Measurements from ENCODE around the gene CTNNA3. TPM values are rescaled to one million over a fixed set of nuclear protein-coding genes. Genes with fewer than 3 reads are reported as not detected.
A peak's percentile ranks its signal among the peaks of the same experiment; 100 is the strongest.

Gene CTNNA3
- total and polyA plus RNA-seq, 2 of the 4 experiments (the other 2 are of a cell fraction): 0.19 to 0.90 TPM

- ChIA-PET POLR2A (ENCODE audit: unreplicated experiment) (no interaction called here), CTCF (interaction anchor here (1.3 kb wide), 1 partner anchor 15 kb away, joined by 3 read pairs; no protein-coding TSS in a partner anchor)
- in situ Hi-C loops (cut with MboI; ENCODE audit: low sequenced_read_pairs): no loop called here
- H2AFZ ChIP-seq (replicated peaks; ENCODE audit: low read length, poor library complexity): no peak overlapping the region
- H2BK120ac ChIP-seq (ENCODE audit: low read depth, low read length): no peak overlapping the region
- H3K4me2 ChIP-seq (ENCODE audit: low read depth, low read length): no peak overlapping the region
- H2AK5ac ChIP-seq (ENCODE audit: low read depth, low read length): no peak overlapping the region
- H4K8ac ChIP-seq (ENCODE audit: low read depth in 2 of 2, low read length in 2 of 2): no peak overlapping the region
- H3K9me3 ChIP-seq (ENCODE audit: control insufficient read depth, insufficient read depth, low read length): no peaks in the 10 kb centered on the region
- no peaks in the 10 kb centered on the region for H4K20me1 ChIP-seq (ENCODE audit: insufficient read depth, low read length)
- TF ChIP-seq USF2 (IDR thresholded peaks at IDR 0.05; ENCODE audit: low read depth, low read length) (no peak), SMC3 (IDR thresholded peaks at IDR 0.05; ENCODE audit: low read depth, low read length) (no peak), RAD21 (IDR thresholded peaks at IDR 0.05; ENCODE audit: low read length) (no peak), MXI1 (IDR thresholded peaks at IDR 0.05; ENCODE audit: borderline replicate concordance, low read depth, low read length) (no peak), POLR2A (IDR thresholded peaks at IDR 0.05; ENCODE audit: low read depth, low read length) (no peak), CHD1 (IDR thresholded peaks at IDR 0.05; ENCODE audit: low read depth, low read length) (no peak), MAZ (IDR thresholded peaks at IDR 0.05; ENCODE audit: borderline replicate concordance, low read depth, low read length) (no peak), RCOR1 (IDR thresholded peaks at IDR 0.05; ENCODE audit: insufficient replicate concordance, low read length) (no peak), CTCF (conservative IDR thresholded peaks at IDR 0.05; ENCODE audit: low read depth, low read length) (no peak), CEBPB (IDR thresholded peaks at IDR 0.05; ENCODE audit: low read depth, low read length) (no peak), ELK1 (IDR thresholded peaks at IDR 0.05; ENCODE audit: borderline replicate concordance, low read depth, low read length) (no peak), BHLHE40 (IDR thresholded peaks at IDR 0.05; ENCODE audit: low read depth, low read length) (no peak), MAFK (IDR thresholded peaks at IDR 0.05; ENCODE audit: low read depth, low read length) (no peak), NFE2L2 (IDR thresholded peaks at IDR 0.05; ENCODE audit: low read depth, low read length) (no peak), FOS (IDR thresholded peaks at IDR 0.05; ENCODE audit: low read depth, low read length) (no peak), RFX5 (IDR thresholded peaks at IDR 0.05; ENCODE audit: low read depth, low read length) (no peak)
- no peak overlapping the region for H3K27ac ChIP-seq (ENCODE audit: insufficient read depth, low read length)
- no peak overlapping the region for H3K4me3 ChIP-seq (ENCODE audit: insufficient read depth, low read depth, low read length)
- H2BK20ac ChIP-seq (ENCODE audit: low read depth, low read length): no peak overlapping the region
- no CpG with 5 or more reads among the region's 1 CpG for WGBS, 2 experiments (ENCODE audit: extremely low coverage in 2 of 2, insufficient read length in 1 of 2)
- no peaks in the 10 kb centered on the region for H3K36me3 ChIP-seq (ENCODE audit: control insufficient read depth, insufficient read depth, low read length)
- H2BK15ac ChIP-seq (ENCODE audit: low read depth, low read length): no peak overlapping the region
- H3K27me3 ChIP-seq (ENCODE audit: control insufficient read depth, insufficient read depth, low read length): no peaks in the 10 kb centered on the region
- no peak overlapping the region for H2AK9ac ChIP-seq (replicated peaks; ENCODE audit: low read depth, low read length, poor library complexity)
- dilution Hi-C loops (cut with HindIII; ENCODE audit: low sequenced_read_pairs, unreplicated experiment): no loop called here
- no peak overlapping the region for H3K9ac ChIP-seq (ENCODE audit: low read depth, low read length)
- H4K5ac ChIP-seq (ENCODE audit: low read depth, low read length): no peak overlapping the region
- no peak overlapping the region for H3K4ac ChIP-seq (ENCODE audit: low read depth, low read length)
- BruUV-seq (replicated peaks): no TSS peak
- H3K4me1 ChIP-seq (ENCODE audit: control insufficient read depth, insufficient read depth, low read length): no peaks in the 10 kb centered on the region; the same call in 1 of the 2 replicates
- H3K79me1 ChIP-seq (ENCODE audit: low read depth in 1 of 2, low read length in 2 of 2): no peaks in the 10 kb centered on the region
- peak; percentile 61 for DNase-seq
- H3K14ac ChIP-seq (replicated peaks; ENCODE audit: low read depth, low read length): no peak overlapping the region
- H2BK5ac ChIP-seq (ENCODE audit: low read depth, low read length, poor library complexity, severe bottlenecking): no peak overlapping the region
- intact Hi-C loops (cut with micrococcal nuclease): loop anchor here (5.0 kb wide), 1 partner anchor 56 kb away; no protein-coding TSS in a partner anchor
- no peaks in the 10 kb centered on the region for H3K9me1 ChIP-seq (ENCODE audit: insufficient read depth, low read length)
- H3K23ac ChIP-seq (ENCODE audit: low read depth, low read length): no peak overlapping the region
- H4K91ac ChIP-seq (ENCODE audit: insufficient read depth, low read depth, low read length): no peak overlapping the region
- peak; percentile 54 for ATAC-seq (ENCODE audit: low read depth)
- no peak overlapping the region for H3K56ac ChIP-seq (ENCODE audit: extremely low read depth, insufficient read depth, low read length)
- H3K18ac ChIP-seq (ENCODE audit: low read depth, low read length): no peak overlapping the region
Observed at GRCh38 chr10:66837990-66838389, 858.0 kb downstream of the CTNNA3 start.
